ENCODE results near the gene LYL1. TPM values are rescaled to one million over a fixed set of nuclear protein-coding genes. Genes with fewer than 3 reads are reported as not detected.
A peak's percentile ranks its signal among the peaks of the same experiment; 100 is the strongest.

The LYL1 gene
- total and polyA plus RNA-seq, 2 of the 4 experiments (the other 2 are of a cell fraction), result 0.36 to 0.39 TPM

- peak overlapping the region; percentile 86 for H2BK20ac ChIP-seq (ENCODE audit: low read depth, low read length)
- BruUV-seq (replicated peaks), result no TSS peak
- H4K91ac ChIP-seq (ENCODE audit: insufficient read depth, low read depth, low read length), result peak overlapping the region; percentile 100
- peak overlapping the region; percentile 32 for H3K23ac ChIP-seq (ENCODE audit: low read depth, low read length)
- no CpG with 5 or more reads among the region's 15 CpGs for WGBS, 2 experiments (ENCODE audit: extremely low coverage in 2 of 2, insufficient read length in 1 of 2)
- H3K4me1 ChIP-seq (ENCODE audit: control insufficient read depth, insufficient read depth, low read length), result peaks cover 73% of the 10 kb centered on the region
- H4K20me1 ChIP-seq (ENCODE audit: insufficient read depth, low read length), result peaks cover 6% of the 10 kb centered on the region; the same call in 1 of the 2 replicates
- H3K27me3 ChIP-seq (ENCODE audit: control insufficient read depth, insufficient read depth, low read length), result no peaks in the 10 kb centered on the region
- ChIA-PET CTCF (interaction anchor here (0.9 to 1.6 kb wide), 2 partner anchors 33 to 37 kb away, joined by 3 to 8 read pairs; no protein-coding TSS in a partner anchor), POLR2A (ENCODE audit: unreplicated experiment) (interaction anchor here (0.5 kb wide), 1 partner anchor 572 kb away, joined by 13 read pairs; no protein-coding TSS in a partner anchor)
- no peak for DNase-seq
- no peak for ATAC-seq (ENCODE audit: low read depth)
- H2BK15ac ChIP-seq (ENCODE audit: low read depth, low read length), result peak overlapping the region; percentile 18; the same call in 2 of the 3 replicates
- H3K56ac ChIP-seq (ENCODE audit: extremely low read depth, insufficient read depth, low read length), result no peak overlapping the region; the same call in 1 of the 2 replicates
- H3K79me1 ChIP-seq (ENCODE audit: low read depth in 1 of 2, low read length in 2 of 2), result peaks cover 42 to 89% of the 10 kb centered on the region in 2 experiments
- TF ChIP-seq, protein P1, sequence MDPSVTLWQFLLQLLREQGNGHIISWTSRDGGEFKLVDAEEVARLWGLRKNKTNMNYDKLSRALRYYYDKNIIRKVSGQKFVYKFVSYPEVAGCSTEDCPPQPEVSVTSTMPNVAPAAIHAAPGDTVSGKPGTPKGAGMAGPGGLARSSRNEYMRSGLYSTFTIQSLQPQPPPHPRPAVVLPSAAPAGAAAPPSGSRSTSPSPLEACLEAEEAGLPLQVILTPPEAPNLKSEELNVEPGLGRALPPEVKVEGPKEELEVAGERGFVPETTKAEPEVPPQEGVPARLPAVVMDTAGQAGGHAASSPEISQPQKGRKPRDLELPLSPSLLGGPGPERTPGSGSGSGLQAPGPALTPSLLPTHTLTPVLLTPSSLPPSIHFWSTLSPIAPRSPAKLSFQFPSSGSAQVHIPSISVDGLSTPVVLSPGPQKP (IDR thresholded peaks at IDR 0.05; ENCODE audit: borderline replicate concordance, low read depth, low read length), result no peak
- TF ChIP-seq SMC3 (IDR thresholded peaks at IDR 0.05; ENCODE audit: low read depth, low read length) (no peak), RCOR1 (IDR thresholded peaks at IDR 0.05; ENCODE audit: insufficient replicate concordance, low read length) (no peak), FOS (IDR thresholded peaks at IDR 0.05; ENCODE audit: low read depth, low read length) (no peak), MAFK (IDR thresholded peaks at IDR 0.05; ENCODE audit: low read depth, low read length) (no peak), RFX5 (IDR thresholded peaks at IDR 0.05; ENCODE audit: low read depth, low read length) (no peak)
- H3K4me2 ChIP-seq (ENCODE audit: low read depth, low read length), result peak overlapping the region; percentile 11; the same call in 1 of the 2 replicates
- peaks cover 9% of the 10 kb centered on the region; the same call in 1 of the 2 replicates for H3K36me3 ChIP-seq (ENCODE audit: control insufficient read depth, insufficient read depth, low read length)
- in situ Hi-C loops (cut with MboI; ENCODE audit: low sequenced_read_pairs) (no loop called here), intact Hi-C loops (cut with micrococcal nuclease) (no loop called here), dilution Hi-C loops (cut with HindIII; ENCODE audit: low sequenced_read_pairs, unreplicated experiment) (no loop called here)
- H2AK5ac ChIP-seq (ENCODE audit: low read depth, low read length), result peak overlapping the region; percentile 94
- H3K9me1 ChIP-seq (ENCODE audit: insufficient read depth, low read length), result peaks cover 30% of the 10 kb centered on the region
- peak overlapping the region; percentile 87 for H2AK9ac ChIP-seq (replicated peaks; ENCODE audit: low read depth, low read length, poor library complexity)
- peak overlapping the region; percentile 100 for H2BK120ac ChIP-seq (ENCODE audit: low read depth, low read length)
- H3K9me3 ChIP-seq (ENCODE audit: control insufficient read depth, insufficient read depth, low read length), result no peaks in the 10 kb centered on the region
- H3K14ac ChIP-seq (replicated peaks; ENCODE audit: low read depth, low read length), result peak overlapping the region; percentile 10; the same call in 1 of the 2 replicates
- H3K27ac ChIP-seq (ENCODE audit: insufficient read depth, low read length), result peak overlapping the region; percentile 100
- H3K4me3 ChIP-seq (ENCODE audit: insufficient read depth, low read depth, low read length), result no peak overlapping the region
- peak overlapping the region; percentile 99 to 100; a peak in 3 of 4 replicates for H4K8ac ChIP-seq (ENCODE audit: low read depth in 2 of 2, low read length in 2 of 2)
- H3K4ac ChIP-seq (ENCODE audit: low read depth, low read length), result peak overlapping the region; percentile 100
- peak overlapping the region; percentile 36 for H3K9ac ChIP-seq (ENCODE audit: low read depth, low read length)
- H2AFZ ChIP-seq (replicated peaks; ENCODE audit: low read length, poor library complexity), result peak overlapping the region; percentile 45
- peak overlapping the region; percentile 11 for H4K5ac ChIP-seq (ENCODE audit: low read depth, low read length)
- peak overlapping the region; percentile 100 for H2BK5ac ChIP-seq (ENCODE audit: low read depth, low read length, poor library complexity, severe bottlenecking)
- peak overlapping the region; percentile 26; the same call in 1 of the 2 replicates for H3K18ac ChIP-seq (ENCODE audit: low read depth, low read length)
Observed at GRCh38 chr19:13057147-13057572, 45.5 kb downstream of the LYL1 start.
